ENCODE results near the gene ATR.
"Not testable (repeated sequence)": the region's sequence is repeated elsewhere in the genome, so short reads cannot be mapped to it uniquely, and the experiment has no call there.

Gene ATR

GRCh38 chr3:142578329-142579223, at the start of gene ATR:
Gene ATR (minus strand): TSS chr3:142578733. CDS start chr3:142578704, 29 bp downstream.
- peak; percentile 75 for DNase-seq

DNA sequence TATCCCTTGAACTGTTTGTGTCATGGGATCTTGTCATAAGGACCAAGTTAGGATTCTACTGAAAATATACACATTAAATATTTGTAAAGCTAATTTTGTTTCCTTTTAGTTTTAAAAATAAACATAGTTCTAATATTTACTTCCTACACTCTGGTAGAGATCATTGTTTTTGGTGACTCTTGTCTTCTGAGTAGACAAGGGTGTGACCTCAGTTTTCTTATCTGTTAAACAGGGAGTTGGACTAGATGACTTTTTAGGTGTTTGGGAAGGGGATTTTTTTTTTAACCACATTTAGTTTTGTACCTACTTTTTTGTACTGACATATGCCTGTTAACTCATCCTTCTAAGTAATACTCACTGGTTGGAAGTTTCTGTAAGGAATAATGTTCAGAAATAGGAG, 48.4 kb upstream of the ATR start:
- DNase-seq, result no peak

GRCh38 chr3:142625153-142625440, 46.6 kb upstream of the ATR start:
- DNase-seq, result no peak

DNA sequence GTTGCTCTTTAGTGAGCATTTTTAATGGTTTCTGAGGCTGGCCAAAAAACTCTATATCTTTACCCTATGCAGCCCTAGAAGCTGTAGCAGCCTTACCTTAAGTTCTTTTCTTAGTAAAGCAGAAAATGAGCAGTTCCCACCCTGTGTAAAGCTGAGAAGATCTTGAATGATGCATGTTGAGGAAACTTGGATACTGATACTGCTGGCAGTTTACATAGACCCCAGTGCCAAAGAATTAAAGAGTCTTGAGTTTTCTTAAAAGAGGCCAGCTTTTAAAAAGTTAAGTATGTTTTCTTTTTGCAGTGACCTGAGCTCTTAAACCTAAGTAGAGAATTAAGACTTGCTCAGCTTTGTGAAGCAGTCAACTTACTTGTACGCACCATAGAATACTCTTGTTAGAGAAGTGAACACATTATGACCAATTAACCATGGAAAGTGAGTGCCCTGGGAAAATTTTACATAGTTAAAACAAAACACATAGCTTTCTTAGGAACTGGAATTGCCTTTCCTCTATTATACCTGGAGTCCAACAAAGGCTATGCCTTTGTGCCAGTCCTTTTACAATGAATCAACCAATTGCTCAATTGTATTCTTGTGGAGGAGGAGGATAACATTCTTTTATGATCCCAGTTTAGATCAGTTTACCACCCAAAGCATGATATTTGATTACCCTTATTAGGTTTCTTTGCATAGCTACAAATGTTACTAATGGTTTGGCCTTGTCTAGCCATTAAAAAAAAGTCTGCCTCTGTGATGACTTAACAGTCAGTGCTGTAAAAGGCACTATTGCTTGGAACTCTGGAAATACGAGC, 46.0 kb upstream of the ATR start:
- DNase-seq, result no peak

DNA sequence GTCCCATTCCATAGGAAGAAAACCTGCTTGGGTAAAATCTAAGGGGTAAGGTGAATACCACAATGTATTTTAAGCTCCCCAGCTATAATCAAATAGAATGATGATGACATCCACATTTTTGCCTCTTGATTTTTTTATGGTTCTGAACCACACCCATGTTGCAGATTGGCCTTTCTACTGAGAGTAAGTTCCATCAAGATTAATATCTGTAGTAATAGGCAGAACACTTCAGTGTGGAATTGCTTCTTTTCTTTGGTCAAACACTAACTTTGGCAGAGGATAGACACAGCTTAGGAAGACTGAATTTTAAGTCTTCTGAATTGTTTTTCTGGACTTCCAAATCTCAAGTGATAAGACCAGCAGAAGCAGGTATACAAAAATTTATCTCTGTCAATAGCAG, 44.7 kb upstream of the ATR start:
- DNase-seq, result no peak

DNA sequence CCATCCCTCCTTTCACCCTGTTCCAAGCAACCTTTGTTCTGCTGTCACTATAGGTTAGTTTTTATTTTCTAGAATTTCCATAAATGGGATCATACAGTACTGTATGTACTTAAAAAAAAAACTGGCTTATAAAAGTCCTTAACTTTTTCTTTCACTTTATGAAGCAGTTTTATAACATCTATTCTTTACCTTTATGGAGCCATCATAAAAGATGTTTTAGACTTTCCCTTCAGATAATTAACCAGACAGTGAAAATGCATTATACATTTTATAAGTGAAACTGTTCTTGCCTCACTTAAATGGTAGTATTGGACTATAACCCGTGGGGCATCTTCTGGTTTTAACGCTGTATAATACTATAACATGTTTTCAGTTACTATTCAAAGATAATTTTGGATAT, 43.9 kb upstream of the ATR start:
- DNase-seq, result no peak

DNA sequence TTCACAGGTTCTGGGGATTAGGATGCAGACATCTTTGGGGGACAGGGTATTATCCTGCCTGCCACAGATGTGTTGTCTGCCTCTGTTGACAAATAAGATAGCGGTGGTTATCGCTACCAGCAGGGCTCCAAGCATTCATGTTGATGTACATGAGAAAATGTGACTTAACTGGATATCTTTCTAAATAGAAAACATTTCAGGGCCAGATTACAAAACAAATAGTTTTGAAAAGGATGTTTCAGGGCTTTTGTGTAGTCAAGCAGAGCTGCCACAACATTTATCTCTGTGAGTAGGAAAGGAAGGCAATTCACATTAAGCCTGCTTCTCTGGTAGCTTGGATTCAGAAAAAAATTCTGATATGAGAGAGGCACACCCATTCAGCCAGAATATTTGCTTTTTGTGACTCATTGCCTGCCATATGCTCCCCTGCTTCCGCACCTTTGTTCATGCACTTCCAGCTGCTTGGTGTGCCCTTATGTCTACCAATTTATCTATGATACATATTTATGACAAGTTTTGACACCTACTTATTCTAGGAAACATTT, 40.5 kb upstream of the ATR start:
- DNase-seq, result peak; percentile 58

- no peak for DNase-seq
Measured at GRCh38 chr3:142615171-142615570, 36.6 kb upstream of the ATR start.

GRCh38 chr3:142614059-142614626, 35.6 kb upstream of the ATR start:
- no peak for DNase-seq

- DNase-seq, result no peak
Measured at GRCh38 chr3:142613491-142613890, 35.0 kb upstream of the ATR start.

DNA sequence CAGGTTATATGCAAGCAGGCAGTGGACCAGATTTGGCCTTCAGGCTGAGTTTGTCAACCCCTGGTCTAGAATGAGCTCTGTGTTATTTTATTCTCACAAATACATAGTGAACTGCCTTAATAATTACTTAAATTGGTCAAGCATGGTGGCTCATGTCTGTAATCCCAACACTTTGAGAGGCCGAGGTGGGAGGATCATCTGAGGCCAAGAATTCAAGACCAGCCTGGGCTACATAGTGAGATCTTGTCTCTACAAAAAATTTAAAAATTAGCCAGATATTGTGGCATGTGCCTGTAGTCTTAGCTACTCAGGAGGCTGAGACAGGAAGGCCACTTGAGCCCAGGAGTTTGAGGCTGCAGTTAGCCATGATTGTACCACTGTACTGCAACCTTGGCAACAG, 32.7 kb upstream of the ATR start:
- DNase-seq, result no peak

DNA sequence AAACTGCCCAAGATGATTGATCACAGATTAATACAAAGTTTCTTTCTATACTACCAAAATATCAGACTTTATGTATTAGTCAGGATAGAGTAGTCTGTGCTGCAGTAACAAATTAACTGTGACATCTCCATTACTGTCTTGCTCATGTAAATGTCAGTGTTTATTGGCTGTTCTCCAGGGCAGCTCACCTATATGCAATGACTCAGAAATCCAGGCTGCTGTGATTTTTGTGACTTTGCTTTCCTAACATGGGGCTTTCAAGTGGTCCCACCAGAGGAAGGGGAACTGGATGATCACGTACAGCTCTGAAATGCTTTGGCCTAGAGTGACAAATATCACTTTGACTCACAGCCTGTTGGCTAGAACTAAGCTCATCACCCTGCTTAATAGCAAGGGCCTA, 30.6 kb upstream of the ATR start:
- no peak for DNase-seq

DNA sequence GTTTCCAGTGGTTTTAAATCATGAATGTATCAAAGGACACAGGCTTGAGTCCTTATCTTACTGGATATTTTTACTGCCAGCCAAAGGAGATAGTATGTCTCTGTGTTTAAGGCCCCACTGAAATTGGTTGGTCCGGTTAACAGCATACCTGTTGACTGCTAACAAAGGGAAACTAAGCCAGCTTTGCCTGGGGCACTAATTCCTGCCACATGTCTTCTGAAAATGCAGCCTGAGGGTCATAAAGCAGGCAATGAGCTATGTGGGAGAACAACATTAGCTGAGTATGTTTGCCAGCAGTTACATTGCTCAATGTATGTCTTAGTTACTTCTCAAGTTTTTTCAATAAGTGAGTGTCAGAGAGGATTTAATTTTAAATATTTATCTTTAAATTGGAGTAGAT, 30.1 kb upstream of the ATR start:
- no peak for DNase-seq

DNA sequence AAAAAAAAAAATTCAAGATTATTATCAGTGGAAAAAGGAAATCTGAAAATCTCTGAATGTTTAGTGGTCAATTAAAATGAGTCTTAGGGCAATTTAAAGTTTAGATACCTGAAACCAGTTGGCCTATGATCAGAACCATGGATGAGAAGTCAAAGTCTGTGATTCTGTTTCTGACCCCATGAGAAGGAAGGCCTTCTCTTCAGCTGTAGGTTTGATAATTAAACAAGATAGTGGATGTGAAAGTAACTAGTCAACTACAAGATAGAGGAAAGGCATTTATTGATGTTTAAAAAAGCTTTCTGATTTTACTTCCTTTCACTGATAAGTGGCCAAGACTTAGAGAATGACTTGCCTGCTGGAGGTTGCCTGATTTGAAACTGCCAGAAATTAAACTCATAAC, 26.4 kb upstream of the ATR start:
- no peak for DNase-seq

- DNase-seq, result not testable (repeated sequence)
Measured at GRCh38 chr3:142603386-142603705, 24.8 kb upstream of the ATR start.

DNA sequence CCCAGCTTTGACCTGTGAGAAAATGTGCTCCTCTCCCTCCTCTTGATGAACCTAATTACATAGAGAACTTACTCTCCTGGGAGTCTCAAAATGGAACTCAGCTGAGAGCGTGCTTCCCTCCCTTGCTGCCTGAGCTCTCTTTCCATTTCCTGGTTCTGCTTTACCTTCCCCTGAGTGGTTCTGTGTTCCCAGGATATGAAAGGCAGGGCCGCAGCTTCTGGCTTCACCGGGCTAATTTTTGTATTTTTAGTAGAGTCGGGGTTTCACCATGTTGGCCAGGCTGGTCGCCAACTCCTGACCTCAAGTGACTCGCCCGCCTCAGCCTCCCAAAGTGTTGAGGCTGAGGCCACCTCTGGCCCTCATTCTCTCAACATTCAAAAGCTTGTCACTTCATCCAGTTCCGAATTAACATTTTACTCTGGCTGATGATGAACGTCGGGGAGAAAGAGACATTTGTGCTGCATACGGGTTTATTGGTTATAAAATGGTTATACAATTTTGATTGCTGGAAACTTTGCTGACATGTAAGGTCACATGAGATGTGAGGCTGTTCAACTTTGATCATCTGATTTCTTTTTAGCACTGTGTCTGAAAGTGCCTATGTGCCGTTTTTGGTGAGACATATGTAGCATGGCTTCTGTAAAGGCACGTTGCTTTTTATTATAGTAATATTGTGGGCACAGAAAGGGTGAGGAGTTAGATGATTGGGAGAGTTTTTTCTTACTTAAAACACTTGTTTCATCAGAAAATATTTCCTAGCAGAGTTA, 24.3 kb upstream of the ATR start:
- no peak for DNase-seq

- DNase-seq, result no peak
Measured at GRCh38 chr3:142601713-142602112, 23.2 kb upstream of the ATR start.

GRCh38 chr3:142597906-142598305, 19.4 kb upstream of the ATR start:
- DNase-seq, result no peak

DNA sequence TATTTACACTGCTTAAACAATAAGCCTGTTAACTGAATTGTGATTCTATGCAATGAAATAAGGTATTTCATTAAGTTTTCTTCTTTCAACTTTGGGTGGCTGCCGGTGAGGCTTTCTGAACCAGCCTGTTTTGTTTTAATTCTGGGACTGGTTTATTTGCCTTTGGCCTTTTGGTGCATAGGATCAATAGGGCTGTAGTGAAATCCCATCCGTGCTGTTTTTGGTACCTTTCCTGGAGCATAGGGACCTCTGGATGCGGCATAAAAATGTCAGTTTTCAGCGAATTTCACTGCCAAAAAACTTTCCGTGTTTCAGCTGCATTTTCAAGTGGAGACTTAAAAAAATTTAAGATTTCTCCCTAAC, 18.2 kb upstream of the ATR start:
- DNase-seq, result peak; percentile 52

DNA sequence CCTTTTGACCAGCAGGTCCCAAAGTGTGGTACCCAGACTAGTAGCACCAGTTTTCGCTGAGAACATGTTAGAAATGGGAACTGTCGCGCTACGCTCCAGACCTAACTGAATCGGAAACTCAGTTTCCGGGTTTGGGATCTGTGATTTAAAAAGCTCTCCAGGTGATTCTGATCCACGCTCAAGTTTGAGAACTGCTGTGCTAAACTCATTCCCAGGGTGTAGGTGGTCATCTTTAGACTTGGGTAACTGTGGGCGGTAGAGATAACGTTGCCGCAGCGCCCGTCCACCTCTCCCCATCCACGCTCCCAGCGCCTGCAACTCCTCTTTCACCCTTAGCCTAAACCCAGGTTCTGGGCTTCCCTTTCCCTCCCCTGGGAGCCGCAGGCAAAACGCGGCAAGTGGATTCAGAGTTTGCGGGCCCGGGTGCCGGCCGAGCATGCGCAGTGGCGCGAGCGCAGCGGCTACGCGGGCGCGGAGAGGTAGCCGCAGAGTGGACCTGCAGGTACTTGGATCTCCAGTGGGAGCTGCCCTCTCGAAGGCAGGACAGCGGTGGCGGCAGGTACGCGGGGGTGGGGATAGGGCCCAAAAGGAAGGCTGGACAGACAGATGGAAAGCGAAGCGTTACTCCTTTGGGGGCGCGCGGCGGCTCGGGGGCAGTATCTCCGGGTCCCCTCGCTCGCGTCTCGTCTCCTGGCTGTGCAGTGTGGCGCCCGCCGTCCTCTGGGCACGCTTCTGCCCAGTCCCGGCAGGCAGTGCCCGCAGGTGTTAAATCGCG, 17.6 kb upstream of the ATR start, which contains the start of gene PLS1:
TSS of gene PLS1 (plus strand) at position 443 of the 775 bp plus-strand sequence. CDS start 67,845 bp downstream, outside the sequence.
- peak; percentile 66 for DNase-seq

DNA sequence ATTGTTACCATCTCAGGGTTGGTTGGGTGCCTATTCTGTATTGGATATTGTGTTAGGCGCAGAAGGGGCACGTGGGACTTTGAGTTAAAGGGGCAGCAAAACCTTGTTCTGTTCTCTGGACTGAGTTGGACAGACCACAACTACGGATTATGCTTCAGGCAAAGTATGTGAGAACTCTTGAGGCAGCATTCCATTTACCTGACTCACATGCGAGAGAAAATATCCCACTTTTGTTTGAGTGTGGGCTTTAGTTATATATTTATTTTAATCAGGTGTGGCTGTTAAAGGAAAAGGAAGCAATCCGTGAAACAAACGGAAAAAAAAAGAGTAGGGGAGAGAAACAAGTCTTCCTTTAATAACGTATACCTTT, 17.0 kb upstream of the ATR start:
- no peak for DNase-seq

DNA sequence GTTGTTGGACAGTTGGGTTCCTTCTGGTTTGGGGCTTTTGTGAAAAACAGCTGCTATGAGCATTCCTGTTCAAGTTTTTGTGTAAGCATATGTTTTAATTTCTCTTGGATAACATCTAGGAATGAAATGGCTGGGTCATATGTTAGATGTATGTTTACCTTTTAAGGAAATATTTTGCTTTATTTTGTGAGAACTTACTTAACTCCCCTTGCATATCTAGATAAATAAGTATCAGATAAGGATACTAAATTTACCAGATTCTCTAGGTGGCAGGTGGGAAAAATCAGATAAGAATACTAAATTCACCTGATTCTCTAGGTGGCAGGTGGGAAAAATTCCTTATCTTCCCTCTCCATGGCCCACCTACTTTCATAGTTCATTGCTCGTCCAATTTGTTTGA, 16.6 kb upstream of the ATR start:
- DNase-seq, result no peak
